ENCODE measurements around the gene IRF7. TPM values are rescaled to one million over a fixed set of nuclear protein-coding genes. Genes with fewer than 3 reads are reported as not detected.

Gene IRF7
- polyA plus RNA-seq, 1 experiment = 6.1 TPM

DNA sequence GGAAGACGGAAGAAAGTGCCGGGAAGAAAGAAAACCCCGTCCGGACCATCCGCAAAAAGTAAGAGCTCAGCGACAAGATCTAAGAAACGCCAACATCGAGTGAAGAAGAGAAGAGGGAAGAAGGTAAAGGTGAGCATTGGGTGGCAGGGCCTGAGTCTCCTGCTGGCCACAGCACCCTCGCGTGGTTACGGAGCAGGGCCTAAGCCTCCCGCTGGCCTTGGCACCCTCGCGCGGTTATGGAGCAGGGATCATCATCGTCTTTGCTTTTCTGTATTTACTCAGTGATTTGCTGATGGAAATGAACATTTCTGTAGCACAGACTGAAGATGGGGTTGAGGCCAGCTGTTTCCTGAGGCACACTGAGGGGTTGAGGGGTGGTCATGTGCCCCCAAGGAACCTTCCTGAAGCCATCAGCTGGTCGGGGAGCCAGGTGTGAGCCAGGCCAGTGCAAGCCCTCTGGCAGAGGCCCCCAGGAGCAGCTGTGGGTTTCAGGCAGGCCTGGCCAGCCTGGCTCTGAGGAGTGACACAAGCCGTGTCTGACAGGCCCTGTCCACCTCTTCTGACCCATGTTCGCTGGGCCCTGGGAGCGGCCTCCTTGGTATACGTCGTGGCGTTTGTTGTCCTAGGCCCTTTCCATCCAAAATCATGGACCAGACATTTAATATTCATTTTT lies 14.0 kb downstream of the IRF7 start:
- peaks cover 51% of the 10 kb centered on the region for H3K36me3 ChIP-seq (ENCODE audit: control insufficient read depth, insufficient read depth, low read length)
- H3K27me3 ChIP-seq (ENCODE audit: control insufficient read depth, insufficient read depth, low read length) = no peaks in the 10 kb centered on the region
- no peak overlapping the region for H3K4me3 ChIP-seq (ENCODE audit: low read depth, low read length)
- ChIA-PET CTCF (interaction anchor here (2.1 kb wide), 1 partner anchor 10 kb away, joined by 5 read pairs; no protein-coding TSS in a partner anchor), POLR2A (no interaction called here)
- no peak for TF ChIP-seq CTCF (IDR thresholded peaks at IDR 0.05; ENCODE audit: insufficient read depth, low read depth, low read length)
- no peak for DNase-seq (ENCODE audit: low read depth)

DNA sequence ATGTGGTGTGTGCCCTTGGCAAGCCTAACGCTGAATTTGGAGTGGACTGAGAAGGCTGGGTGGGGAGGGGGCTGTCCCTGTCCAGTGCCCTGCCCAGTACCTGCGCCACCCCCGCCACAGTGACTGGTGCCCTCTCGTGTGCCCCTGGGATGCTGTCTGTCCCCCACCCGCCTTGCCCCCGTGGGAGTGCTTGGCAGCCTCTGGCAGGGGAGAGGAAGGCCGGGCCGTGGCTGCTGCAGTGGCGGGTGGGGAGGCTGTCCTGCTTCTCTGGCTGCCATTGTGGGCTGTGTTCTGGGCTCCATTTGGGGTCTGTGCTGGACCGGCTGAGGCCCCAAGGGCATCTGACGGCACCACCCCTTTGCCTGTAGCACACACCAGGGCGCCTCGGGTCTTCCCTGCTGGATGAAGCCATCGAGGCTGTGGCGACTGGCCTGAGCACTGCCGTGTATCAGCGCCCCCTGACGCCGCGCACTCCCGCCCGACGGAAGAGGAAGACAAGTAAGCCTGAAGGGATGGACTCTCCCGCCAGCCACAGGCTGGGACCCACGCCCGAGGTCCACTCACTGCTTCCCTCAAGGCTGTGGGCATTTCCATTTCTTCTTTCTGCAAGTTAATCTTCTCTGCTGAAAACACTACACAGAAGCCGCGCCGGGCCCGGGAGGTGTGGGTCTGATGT lies 17.6 kb downstream of the IRF7 start:
- no peak for TF ChIP-seq CTCF (IDR thresholded peaks at IDR 0.05; ENCODE audit: insufficient read depth, low read depth, low read length)
- POLR2A ChIA-PET = no interaction called here

DNA sequence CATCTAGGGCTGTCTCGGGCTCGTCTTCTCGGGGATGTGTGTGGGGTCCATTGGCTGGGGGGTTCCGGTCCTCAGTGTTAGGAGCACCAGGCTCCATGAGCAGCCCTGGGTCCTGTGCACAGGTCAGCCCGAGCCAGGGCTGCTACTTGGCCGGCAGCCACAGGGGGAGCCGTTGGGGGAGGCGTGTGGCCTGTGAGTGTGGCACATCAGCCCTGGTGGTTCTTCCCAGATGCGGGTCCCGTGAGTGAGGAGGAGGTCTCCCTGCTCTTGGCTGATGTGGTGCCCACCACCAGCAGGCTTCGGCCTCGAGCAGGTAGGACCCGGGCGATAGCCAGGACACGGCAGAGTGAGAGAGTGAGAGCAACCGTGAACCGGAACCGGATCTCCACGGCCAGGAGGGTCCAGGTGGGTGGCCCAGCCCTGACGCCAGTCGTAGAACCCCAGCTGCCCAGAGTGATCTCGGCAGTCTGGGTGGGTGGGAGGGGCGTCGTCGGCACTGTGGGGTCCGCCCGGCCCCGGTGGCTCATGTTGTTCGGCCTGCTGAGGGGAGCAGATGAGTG lies 18.5 kb downstream of the IRF7 start:
- Histone ChIP-seq H3K36me3 (ENCODE audit: control insufficient read depth, insufficient read depth, low read length) (peaks cover 49% of the 10 kb centered on the region), H3K27me3 (ENCODE audit: control insufficient read depth, insufficient read depth, low read length) (no peaks in the 10 kb centered on the region), H3K4me3 (ENCODE audit: low read depth, low read length) (no peak overlapping the region)
- CTCF ChIA-PET = no interaction called here
- POLR2A ChIA-PET = no interaction called here
- no peak for DNase-seq (ENCODE audit: low read depth)
- no peak for TF ChIP-seq CTCF (IDR thresholded peaks at IDR 0.05; ENCODE audit: insufficient read depth, low read depth, low read length)

More for the DNA sequence above, 17.6 kb downstream of the IRF7 start:
- Histone ChIP-seq H3K27me3 (ENCODE audit: control insufficient read depth, insufficient read depth, low read length) (no peaks in the 10 kb centered on the region), H3K36me3 (ENCODE audit: control insufficient read depth, insufficient read depth, low read length) (peaks cover 44% of the 10 kb centered on the region), H3K4me3 (ENCODE audit: low read depth, low read length) (no peak overlapping the region)
- CTCF ChIA-PET = no interaction called here
- DNase-seq (ENCODE audit: low read depth) = no peak

- CTCF ChIA-PET = interaction anchor here (0.9 kb wide), 1 partner anchor 12 kb away, joined by 3 read pairs; no protein-coding TSS in a partner anchor
- no peak for DNase-seq (ENCODE audit: low read depth)
- no peak for TF ChIP-seq CTCF (IDR thresholded peaks at IDR 0.05; ENCODE audit: insufficient read depth, low read depth, low read length)
- H3K36me3 ChIP-seq (ENCODE audit: control insufficient read depth, insufficient read depth, low read length) = peaks cover 44% of the 10 kb centered on the region
- H3K4me3 ChIP-seq (ENCODE audit: low read depth, low read length) = no peak overlapping the region
- no peaks in the 10 kb centered on the region for H3K27me3 ChIP-seq (ENCODE audit: control insufficient read depth, insufficient read depth, low read length)
- POLR2A ChIA-PET = no interaction called here
Measured at GRCh38 chr11:596374-596773, 19.4 kb downstream of the IRF7 start.

- CTCF ChIA-PET = no interaction called here
- POLR2A ChIA-PET = no interaction called here
- Histone ChIP-seq H3K27me3 (ENCODE audit: control insufficient read depth, insufficient read depth, low read length) (no peaks in the 10 kb centered on the region), H3K36me3 (ENCODE audit: control insufficient read depth, insufficient read depth, low read length) (peaks cover 44% of the 10 kb centered on the region), H3K4me3 (ENCODE audit: low read depth, low read length) (no peak overlapping the region)
- no peak for TF ChIP-seq CTCF (IDR thresholded peaks at IDR 0.05; ENCODE audit: insufficient read depth, low read depth, low read length)
- DNase-seq (ENCODE audit: low read depth) = no peak
Measured at GRCh38 chr11:595400-595799, 20.4 kb downstream of the IRF7 start.

All from BJ (cell line).